GDM1 (cell line): ENCODE results near the gene PTMS.

Experiments
- DNase-seq: peaks from one replicate; lab custom pipeline; 2025; lab: John Stamatoyannopoulos, UW

The PTMS gene

DNA sequence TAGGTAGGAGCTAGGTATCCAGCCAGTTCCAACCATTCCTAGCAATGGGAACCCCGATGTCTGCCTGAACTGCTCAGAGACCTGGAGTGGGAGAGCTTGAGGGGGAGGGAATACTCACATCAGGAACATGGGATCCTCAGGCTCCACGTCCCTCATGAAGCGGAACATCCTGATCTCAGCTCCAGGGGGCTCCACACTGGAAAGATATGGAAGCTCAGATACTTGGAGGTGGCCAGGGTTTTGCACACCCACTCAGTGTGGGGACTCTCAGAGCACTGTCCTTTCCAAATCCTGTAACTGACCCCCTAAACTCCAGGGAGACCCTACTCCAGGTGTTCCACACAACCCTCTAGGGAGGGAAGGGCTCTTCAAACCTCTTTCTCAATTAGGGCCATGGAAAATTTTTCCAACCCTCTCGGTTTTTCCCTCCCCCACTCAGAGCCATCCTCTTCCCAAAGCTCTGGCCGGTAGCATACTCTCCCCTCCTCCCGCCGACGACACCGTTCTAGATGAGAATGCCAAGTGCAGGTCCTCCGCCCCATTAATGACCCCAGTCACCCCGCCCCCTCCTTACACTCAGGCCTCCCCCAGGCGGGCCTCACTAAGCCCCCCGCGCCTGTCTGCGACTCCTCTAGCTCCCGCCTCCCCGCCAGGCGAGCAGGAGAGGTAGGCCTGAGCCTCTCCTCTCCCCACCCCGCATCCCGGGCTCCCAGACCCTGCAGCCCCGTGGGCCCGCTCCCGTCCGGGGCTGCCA is 13.8 kb upstream of the PTMS start:
- DNase-seq, result no peak

DNA sequence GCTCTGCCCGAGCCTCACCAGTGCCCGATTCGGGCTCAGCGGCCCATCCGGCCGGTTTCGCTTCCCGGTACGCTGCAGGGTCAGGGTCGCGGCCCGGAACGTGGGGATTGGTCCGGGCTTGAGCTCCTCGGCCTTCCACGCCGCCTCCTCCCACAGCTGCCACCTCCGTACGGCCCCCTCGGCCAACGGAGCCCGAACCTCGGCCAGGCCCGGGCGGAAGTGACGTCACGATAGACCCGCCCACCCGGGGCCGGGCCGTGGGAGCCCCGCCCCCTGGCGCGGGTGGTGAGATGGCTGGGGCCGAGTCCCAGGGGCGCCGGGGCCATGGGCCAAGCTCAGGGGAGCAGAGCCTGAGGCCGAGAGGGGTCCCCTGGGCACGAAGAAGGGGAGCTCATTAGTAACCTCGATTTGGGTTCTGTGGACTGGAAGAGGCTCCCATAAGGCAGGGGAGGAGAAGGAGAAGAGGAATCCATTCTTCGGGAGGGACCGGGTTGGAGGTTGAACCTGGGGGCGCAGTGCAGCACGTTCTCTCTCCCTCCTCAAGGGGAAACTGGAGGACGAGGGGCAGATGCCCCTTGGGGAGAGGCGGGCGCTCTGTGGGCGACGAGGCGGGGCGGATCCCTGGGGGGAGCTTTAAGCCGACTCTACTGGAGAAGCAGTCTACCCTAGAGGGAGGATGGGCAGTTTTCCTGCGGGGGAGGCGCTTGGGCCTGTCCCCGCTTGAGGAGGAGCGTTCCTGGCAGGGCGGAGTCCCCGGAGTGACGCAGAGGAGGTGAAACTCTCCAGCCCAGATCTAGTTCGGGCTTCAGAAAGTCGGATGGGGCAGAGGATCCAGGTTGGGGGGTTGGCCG is 13.0 kb upstream of the PTMS start, which contains the start of gene MLF2:
Gene MLF2, minus strand, starts transcription at position 221 of the 851 bp plus-strand sequence. CDS start 807 bp downstream, outside the sequence.
- peak; percentile 97 for DNase-seq

- no peak for DNase-seq
Measured at GRCh38 chr12:6753772-6754356, 12.3 kb upstream of the PTMS start.

- DNase-seq, result no peak
Measured at GRCh38 chr12:6754411-6754810, 11.8 kb upstream of the PTMS start.

DNA sequence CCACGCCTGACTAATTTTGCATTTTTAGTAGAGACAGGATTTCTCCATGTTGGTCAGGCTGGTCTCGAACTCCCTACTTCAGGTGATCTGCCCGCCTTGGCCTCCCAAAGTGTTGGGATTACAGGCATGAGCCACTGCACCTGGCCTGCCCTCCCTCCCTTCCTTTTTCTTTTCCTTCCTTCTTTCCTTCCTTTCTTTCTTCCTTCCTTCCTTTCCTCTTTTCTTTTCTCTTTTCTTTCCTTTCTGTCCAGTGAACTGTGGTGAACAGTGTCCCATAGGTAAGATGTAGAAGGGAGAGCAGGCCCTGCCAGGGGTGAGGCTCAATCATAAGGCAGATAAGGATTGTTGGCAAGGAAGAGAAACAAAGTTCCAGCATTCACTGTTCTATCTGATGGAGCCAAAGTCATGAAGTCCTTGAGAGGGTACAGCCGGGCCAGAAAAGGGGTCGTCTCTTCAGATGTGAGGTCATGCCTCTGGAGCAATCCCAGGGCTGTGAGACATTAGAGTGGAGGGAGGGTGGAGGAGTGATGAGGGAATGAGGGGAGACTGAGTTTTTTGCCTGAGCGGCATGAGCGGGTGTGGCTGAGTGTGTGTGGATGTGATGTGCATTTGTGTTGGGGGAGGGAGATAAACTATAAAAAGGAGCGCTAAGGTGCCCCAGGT is 9.0 kb upstream of the PTMS start:
- DNase-seq, result no peak

- DNase-seq, result no peak
Measured at GRCh38 chr12:6758506-6759095, 7.6 kb upstream of the PTMS start.

- no peak for DNase-seq
Measured at GRCh38 chr12:6759741-6760140, 6.4 kb upstream of the PTMS start.

DNA sequence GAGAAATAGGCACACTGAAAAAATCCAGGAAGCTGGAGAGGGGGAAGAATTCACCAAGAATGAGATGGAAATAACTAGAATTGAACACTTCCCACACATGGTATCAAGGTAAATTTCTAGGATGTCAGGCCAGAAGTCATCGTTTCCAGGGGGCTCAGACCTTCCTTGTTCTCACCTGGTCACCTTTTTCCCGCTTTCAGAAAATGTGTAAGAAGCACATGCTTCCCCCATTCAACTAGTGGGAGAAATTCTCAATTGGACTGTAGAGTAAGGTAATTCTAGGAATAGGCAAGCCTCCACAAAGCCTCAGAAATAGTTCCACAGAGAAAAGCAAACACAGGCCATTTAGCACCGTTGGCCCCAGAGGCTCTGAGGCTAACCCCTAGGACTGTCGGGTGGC is 2.8 kb upstream of the PTMS start:
- no peak for DNase-seq

- DNase-seq, result peak; percentile 88
Measured at GRCh38 chr12:6764011-6764828, 1.9 kb upstream of the PTMS start.

DNA sequence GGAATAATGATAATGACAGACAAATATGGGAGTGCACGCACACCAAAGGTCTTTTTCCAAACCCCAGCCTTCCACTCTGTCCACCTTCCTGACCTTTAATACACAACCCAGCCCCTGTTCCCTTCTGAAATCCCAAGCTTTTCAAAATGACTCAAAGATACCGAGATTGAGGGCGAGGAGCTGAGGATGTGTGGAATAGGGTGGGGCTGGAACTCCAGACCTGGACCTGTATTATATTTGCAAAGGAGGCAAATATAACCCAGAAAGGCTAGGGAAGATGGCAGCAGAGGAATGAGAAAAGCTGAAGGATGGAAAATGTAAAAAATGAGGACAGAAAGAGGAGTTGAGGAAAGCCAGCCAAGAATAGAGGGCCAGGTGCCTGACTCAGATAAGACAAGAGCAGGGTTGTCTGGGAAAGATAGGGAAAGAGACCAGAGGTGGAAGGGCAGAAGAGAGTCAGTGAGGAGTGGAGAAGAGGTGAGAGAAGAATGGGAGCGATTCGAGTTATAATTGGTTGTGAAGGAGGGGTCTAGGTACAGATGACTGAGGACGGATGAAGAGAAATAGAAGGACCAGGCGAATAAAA is 1.0 kb upstream of the PTMS start:
- DNase-seq, result no peak

- DNase-seq, result peak; percentile 57
Measured at GRCh38 chr12:6766651-6767349, 637 bp downstream of the PTMS start.

GRCh38 chr12:6767353-6768319 is 1.5 kb downstream of the PTMS start:
- DNase-seq, result no peak

GRCh38 chr12:6768437-6768914 is 2.3 kb downstream of the PTMS start:
- no peak for DNase-seq

DNA sequence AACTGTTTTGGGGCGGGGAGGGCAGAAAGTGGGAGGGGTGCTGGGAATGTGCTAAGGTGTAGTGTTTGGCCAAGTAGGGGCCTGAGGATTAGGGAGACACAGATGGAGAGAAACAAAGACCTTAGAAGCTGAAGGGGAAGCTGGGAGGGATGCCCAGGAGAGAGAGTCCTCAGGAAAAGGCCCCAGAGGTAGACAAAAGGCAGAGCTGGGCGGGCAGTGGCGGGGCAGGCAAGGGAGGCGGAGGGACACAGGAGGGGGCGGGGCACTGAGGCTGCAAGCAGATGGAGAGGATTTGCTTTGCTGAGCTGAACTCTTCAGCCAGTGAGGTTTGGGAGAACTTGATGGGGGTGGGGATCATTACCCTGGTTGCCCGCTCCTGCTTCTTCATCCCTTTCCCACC is 2.8 kb downstream of the PTMS start:
- no peak for DNase-seq

- DNase-seq, result no peak
Measured at GRCh38 chr12:6769666-6770065, 3.5 kb downstream of the PTMS start.

DNA sequence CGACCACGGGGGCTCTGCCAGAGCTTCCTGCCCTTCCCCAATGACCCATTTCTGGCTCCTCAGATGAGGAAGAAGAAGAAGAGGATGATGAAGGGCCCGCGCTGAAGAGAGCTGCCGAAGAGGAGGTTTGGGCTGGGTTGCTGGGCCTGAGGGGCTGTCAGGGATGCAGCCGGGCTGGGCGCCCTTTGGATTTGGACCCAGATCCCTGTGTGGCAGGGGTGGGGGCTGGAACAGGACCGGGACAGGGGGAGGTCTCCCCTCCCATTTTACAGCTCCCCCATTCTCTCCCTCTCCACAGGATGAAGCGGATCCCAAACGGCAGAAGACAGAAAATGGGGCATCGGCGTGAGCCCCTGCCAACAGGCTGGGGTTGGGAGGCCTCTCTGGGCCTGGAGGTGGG is 3.9 kb downstream of the PTMS start:
- no peak for DNase-seq

GRCh38 chr12:6770600-6770999 is 4.4 kb downstream of the PTMS start:
- DNase-seq, result no peak

DNA sequence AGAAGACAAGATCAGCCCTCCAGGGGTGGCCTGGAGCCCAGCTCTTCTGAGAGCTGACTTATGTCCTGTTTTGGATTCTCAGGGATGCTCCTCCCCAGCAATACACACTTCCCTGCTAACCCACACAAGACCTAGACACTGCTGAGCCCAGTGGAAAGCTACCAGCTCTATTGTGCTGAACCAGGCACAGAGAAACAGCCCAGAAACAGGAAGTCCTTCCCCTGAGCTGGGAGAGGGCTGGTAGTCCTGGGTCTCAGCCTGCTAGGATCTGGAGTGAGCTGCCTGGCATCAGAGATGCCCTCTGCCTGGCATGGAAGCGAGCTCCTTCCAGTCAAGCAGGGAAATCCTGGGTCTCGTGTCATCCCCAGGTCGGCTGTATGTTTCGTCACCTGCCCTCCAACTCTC is 4.9 kb downstream of the PTMS start:
- DNase-seq, result peak; percentile 51
